ENCODE data around the gene C1QTNF7.

C1QTNF7 gene

GRCh38 chr4:15396157-15396800 is 31.6 kb upstream of the C1QTNF7 start:
- Histone ChIP-seq H3K4me1 (ENCODE audit: control insufficient read depth, insufficient read depth, low read length, unreplicated experiment) (peaks cover 26% of the 10 kb centered on the region), H3K27ac (ENCODE audit: low read depth, low read length) (no peak overlapping the region), H3K4me3 (ENCODE audit: low read depth, low read length) (no peak overlapping the region), H3K36me3 (ENCODE audit: insufficient read depth, low read length) (no peaks in the 10 kb centered on the region), H3K27me3 (ENCODE audit: insufficient read depth, low read length) (no peaks in the 10 kb centered on the region), H3K79me2 (ENCODE audit: control insufficient read depth, insufficient read depth, low read length, unreplicated experiment) (no peaks in the 10 kb centered on the region), H2AFZ (ENCODE audit: low read length, unreplicated experiment) (no peak overlapping the region)

- Histone ChIP-seq H3K27ac (ENCODE audit: low read depth, low read length) (no peak overlapping the region), H3K4me1 (ENCODE audit: control insufficient read depth, insufficient read depth, low read length, unreplicated experiment) (peaks cover 40% of the 10 kb centered on the region), H3K79me2 (ENCODE audit: control insufficient read depth, insufficient read depth, low read length, unreplicated experiment) (no peaks in the 10 kb centered on the region)
These were observed 29.8 kb upstream of the C1QTNF7 start for GRCh38 chr4:15398001-15398400.

GRCh38 chr4:15398732-15399131 is 29.1 kb upstream of the C1QTNF7 start:
- Histone ChIP-seq H3K27me3 (ENCODE audit: insufficient read depth, low read length) (no peaks in the 10 kb centered on the region), H3K4me3 (ENCODE audit: low read depth, low read length) (no peak overlapping the region), H3K4me1 (ENCODE audit: control insufficient read depth, insufficient read depth, low read length, unreplicated experiment) (peaks cover 40% of the 10 kb centered on the region), H2AFZ (ENCODE audit: low read length, unreplicated experiment) (no peak overlapping the region), H3K27ac (ENCODE audit: low read depth, low read length) (no peak overlapping the region), H3K36me3 (ENCODE audit: insufficient read depth, low read length) (no peaks in the 10 kb centered on the region), H3K79me2 (ENCODE audit: control insufficient read depth, insufficient read depth, low read length, unreplicated experiment) (no peaks in the 10 kb centered on the region)

More at GRCh38 chr4:15398001-15398400, 29.8 kb upstream of the C1QTNF7 start:
- H3K36me3 ChIP-seq (ENCODE audit: insufficient read depth, low read length) = no peaks in the 10 kb centered on the region
- no peak overlapping the region for H2AFZ ChIP-seq (ENCODE audit: low read length, unreplicated experiment)
- no peak overlapping the region for H3K4me3 ChIP-seq (ENCODE audit: low read depth, low read length)
- no peaks in the 10 kb centered on the region for H3K27me3 ChIP-seq (ENCODE audit: insufficient read depth, low read length)

GRCh38 chr4:15400226-15400625 is 27.6 kb upstream of the C1QTNF7 start:
- Histone ChIP-seq H3K4me3 (ENCODE audit: low read depth, low read length) (no peak overlapping the region; the same call in 1 of the 2 replicates), H2AFZ (ENCODE audit: low read length, unreplicated experiment) (peak overlapping the region; percentile 39), H3K4me1 (ENCODE audit: control insufficient read depth, insufficient read depth, low read length, unreplicated experiment) (peaks cover 46% of the 10 kb centered on the region), H3K27me3 (ENCODE audit: insufficient read depth, low read length) (no peaks in the 10 kb centered on the region), H3K27ac (ENCODE audit: low read depth, low read length) (peak overlapping the region; percentile 54), H3K36me3 (ENCODE audit: insufficient read depth, low read length) (no peaks in the 10 kb centered on the region), H3K79me2 (ENCODE audit: control insufficient read depth, insufficient read depth, low read length, unreplicated experiment) (no peaks in the 10 kb centered on the region)

- no peak overlapping the region; the same call in 1 of the 2 replicates for H3K4me3 ChIP-seq (ENCODE audit: low read depth, low read length)
- no peaks in the 10 kb centered on the region for H3K36me3 ChIP-seq (ENCODE audit: insufficient read depth, low read length)
- no peaks in the 10 kb centered on the region for H3K79me2 ChIP-seq (ENCODE audit: control insufficient read depth, insufficient read depth, low read length, unreplicated experiment)
- H3K27ac ChIP-seq (ENCODE audit: low read depth, low read length) = peak overlapping the region; percentile 54
- H3K4me1 ChIP-seq (ENCODE audit: control insufficient read depth, insufficient read depth, low read length, unreplicated experiment) = peaks cover 46% of the 10 kb centered on the region
- no peaks in the 10 kb centered on the region for H3K27me3 ChIP-seq (ENCODE audit: insufficient read depth, low read length)
- peak overlapping the region; percentile 39 for H2AFZ ChIP-seq (ENCODE audit: low read length, unreplicated experiment)
These were observed 26.7 kb upstream of the C1QTNF7 start for GRCh38 chr4:15400981-15401671.

GRCh38 chr4:15402146-15402545 is 25.7 kb upstream of the C1QTNF7 start:
- H3K4me1 ChIP-seq (ENCODE audit: control insufficient read depth, insufficient read depth, low read length, unreplicated experiment) = peaks cover 46% of the 10 kb centered on the region
- peak overlapping the region; percentile 72 for H2AFZ ChIP-seq (ENCODE audit: low read length, unreplicated experiment)
- H3K27ac ChIP-seq (ENCODE audit: low read depth, low read length) = peak overlapping the region; percentile 48
- no peaks in the 10 kb centered on the region for H3K36me3 ChIP-seq (ENCODE audit: insufficient read depth, low read length)
- no peaks in the 10 kb centered on the region for H3K27me3 ChIP-seq (ENCODE audit: insufficient read depth, low read length)
- no peaks in the 10 kb centered on the region for H3K79me2 ChIP-seq (ENCODE audit: control insufficient read depth, insufficient read depth, low read length, unreplicated experiment)
- 0 out of 2 replicates have a peak overlapping the region, but pooled peaks have one; percentile 3 for H3K4me3 ChIP-seq (ENCODE audit: low read depth, low read length)

- Histone ChIP-seq H3K27ac (ENCODE audit: low read depth, low read length) (no peak overlapping the region), H3K36me3 (ENCODE audit: insufficient read depth, low read length) (no peaks in the 10 kb centered on the region), H2AFZ (ENCODE audit: low read length, unreplicated experiment) (no peak overlapping the region), H3K27me3 (ENCODE audit: insufficient read depth, low read length) (no peaks in the 10 kb centered on the region), H3K4me3 (ENCODE audit: low read depth, low read length) (no peak overlapping the region), H3K79me2 (ENCODE audit: control insufficient read depth, insufficient read depth, low read length, unreplicated experiment) (no peaks in the 10 kb centered on the region), H3K4me1 (ENCODE audit: control insufficient read depth, insufficient read depth, low read length, unreplicated experiment) (peaks cover 46% of the 10 kb centered on the region)
These were observed 24.9 kb upstream of the C1QTNF7 start for GRCh38 chr4:15402974-15403373.

GRCh38 chr4:15405018-15405417 is 22.8 kb upstream of the C1QTNF7 start:
- Histone ChIP-seq H2AFZ (ENCODE audit: low read length, unreplicated experiment) (no peak overlapping the region), H3K4me1 (ENCODE audit: control insufficient read depth, insufficient read depth, low read length, unreplicated experiment) (peaks cover 33% of the 10 kb centered on the region), H3K4me3 (ENCODE audit: low read depth, low read length) (no peak overlapping the region), H3K27me3 (ENCODE audit: insufficient read depth, low read length) (no peaks in the 10 kb centered on the region), H3K79me2 (ENCODE audit: control insufficient read depth, insufficient read depth, low read length, unreplicated experiment) (no peaks in the 10 kb centered on the region), H3K36me3 (ENCODE audit: insufficient read depth, low read length) (no peaks in the 10 kb centered on the region), H3K27ac (ENCODE audit: low read depth, low read length) (no peak overlapping the region)

GRCh38 chr4:15410750-15411149 is 17.1 kb upstream of the C1QTNF7 start:
- Histone ChIP-seq H3K79me2 (ENCODE audit: control insufficient read depth, insufficient read depth, low read length, unreplicated experiment) (no peaks in the 10 kb centered on the region), H2AFZ (ENCODE audit: low read length, unreplicated experiment) (no peak overlapping the region), H3K4me3 (ENCODE audit: low read depth, low read length) (no peak overlapping the region), H3K4me1 (ENCODE audit: control insufficient read depth, insufficient read depth, low read length, unreplicated experiment) (peaks cover 25% of the 10 kb centered on the region), H3K27me3 (ENCODE audit: insufficient read depth, low read length) (no peaks in the 10 kb centered on the region), H3K27ac (ENCODE audit: low read depth, low read length) (no peak overlapping the region), H3K36me3 (ENCODE audit: insufficient read depth, low read length) (no peaks in the 10 kb centered on the region)

GRCh38 chr4:15412461-15412860 is 15.4 kb upstream of the C1QTNF7 start:
- Histone ChIP-seq H3K4me1 (ENCODE audit: control insufficient read depth, insufficient read depth, low read length, unreplicated experiment) (peaks cover 25% of the 10 kb centered on the region), H3K79me2 (ENCODE audit: control insufficient read depth, insufficient read depth, low read length, unreplicated experiment) (no peaks in the 10 kb centered on the region), H3K4me3 (ENCODE audit: low read depth, low read length) (no peak overlapping the region), H2AFZ (ENCODE audit: low read length, unreplicated experiment) (no peak overlapping the region), H3K36me3 (ENCODE audit: insufficient read depth, low read length) (no peaks in the 10 kb centered on the region), H3K27me3 (ENCODE audit: insufficient read depth, low read length) (no peaks in the 10 kb centered on the region), H3K27ac (ENCODE audit: low read depth, low read length) (no peak overlapping the region)
